HuH-7 (cell line): ENCODE data around the gene VPS29.
"Not testable (repeated sequence)": the region's sequence is repeated elsewhere in the genome, so short reads cannot be mapped to it uniquely, and the experiment has no call there.

Experiments
- DNase-seq: peaks from one replicate; pipeline ENCODE4 v3.0.0; 2011; ENCODE audit warnings: low spot score

The VPS29 gene

DNA sequence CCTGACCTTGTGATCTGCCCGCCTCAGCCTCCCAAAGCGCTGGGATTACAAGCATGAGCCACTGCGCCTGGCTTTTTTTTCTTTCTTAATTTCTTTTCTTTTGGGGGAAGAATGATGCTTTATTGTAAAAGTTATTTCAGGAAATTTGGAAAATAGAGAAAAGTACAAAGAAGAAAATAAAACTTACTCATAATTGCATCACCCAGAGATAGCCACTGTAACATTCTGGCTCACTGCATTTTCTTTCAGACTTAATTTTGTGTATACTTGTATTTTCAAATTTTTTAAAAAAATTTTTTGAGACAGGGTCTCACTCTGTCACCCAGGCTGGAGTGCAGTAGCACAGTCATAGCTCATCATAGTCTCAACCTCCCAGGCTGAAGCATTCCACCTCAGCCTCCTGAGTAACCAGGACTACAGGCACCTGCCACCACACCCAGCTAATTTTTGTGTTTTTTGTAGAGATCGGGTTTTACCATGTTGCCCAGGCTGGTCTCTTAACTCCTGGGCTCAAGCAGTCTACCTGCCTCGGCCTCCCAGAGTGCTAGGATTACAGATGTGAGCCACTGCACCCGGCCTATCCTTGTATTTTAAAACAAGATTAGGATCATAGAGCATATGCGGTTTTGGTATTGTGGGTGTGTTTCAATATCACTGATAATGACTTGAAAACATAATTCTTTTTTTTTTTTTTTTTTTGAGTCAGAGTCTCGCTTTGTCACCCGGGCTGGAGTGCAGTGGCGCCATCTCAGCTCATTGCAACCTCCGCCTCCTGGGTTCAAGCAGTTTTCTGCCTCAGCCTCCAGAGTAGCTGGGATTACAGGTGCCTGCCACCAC is 19.2 kb upstream of the VPS29 start:
- DNase-seq: not testable (repeated sequence)

DNA sequence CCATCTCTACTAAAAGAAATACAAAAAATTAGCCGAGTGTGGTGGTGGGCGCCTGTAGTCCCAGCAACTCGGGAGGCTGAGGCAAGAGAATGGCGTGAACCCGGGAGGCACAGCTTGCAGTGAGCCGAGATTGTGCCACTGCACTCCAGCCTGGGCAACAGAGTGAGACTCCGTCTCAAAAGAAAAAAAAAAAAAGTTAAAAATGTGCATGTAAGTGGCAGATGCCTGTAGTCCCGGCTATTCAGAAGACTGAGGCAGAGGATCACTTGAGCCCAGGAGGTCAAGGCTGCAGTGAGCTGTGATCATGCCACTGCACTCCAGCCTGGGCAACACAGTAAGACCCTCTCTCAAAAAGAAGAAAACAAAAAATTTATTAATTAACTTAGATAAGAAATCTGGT is 16.1 kb upstream of the VPS29 start:
- DNase-seq: not testable (repeated sequence)

DNA sequence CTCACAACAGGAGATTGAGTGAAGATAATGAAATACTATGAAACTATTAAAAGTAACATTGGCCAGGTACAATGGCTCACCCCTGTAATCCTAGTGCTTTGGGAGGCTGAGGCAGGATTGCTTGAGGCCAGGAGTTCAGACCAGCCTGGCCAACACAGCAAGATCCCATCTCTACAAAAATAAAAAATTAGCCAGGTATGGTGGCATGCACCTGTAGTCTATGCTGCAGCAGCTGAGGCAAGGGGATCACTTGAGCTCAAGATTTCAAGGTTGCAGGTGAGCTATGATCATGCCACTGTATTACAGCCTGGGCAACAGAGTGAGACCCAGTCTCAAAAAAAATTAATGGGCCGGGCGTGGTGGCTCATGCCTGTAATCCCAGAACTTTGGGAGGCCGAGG is 15.1 kb upstream of the VPS29 start:
- no peak for DNase-seq

DNA sequence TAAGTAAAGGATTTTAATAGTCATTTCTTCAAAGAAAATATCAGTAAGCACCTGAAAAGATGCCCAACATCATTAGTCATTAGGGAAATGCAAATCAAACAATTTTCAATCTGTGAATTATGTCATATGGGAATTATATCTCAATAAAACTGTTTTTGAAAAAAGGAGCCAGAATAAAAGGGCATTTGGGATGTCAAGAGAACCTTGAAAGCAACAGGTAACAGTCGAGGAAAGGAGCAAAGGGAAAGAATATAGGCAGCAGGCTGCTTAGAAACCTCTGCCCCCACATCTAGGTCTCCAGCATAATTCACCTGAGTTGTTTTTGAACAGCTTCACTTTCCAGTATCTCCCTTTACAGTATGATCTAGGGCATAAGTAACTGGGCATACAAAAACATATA is 12.5 kb upstream of the VPS29 start:
- no peak for DNase-seq

DNA sequence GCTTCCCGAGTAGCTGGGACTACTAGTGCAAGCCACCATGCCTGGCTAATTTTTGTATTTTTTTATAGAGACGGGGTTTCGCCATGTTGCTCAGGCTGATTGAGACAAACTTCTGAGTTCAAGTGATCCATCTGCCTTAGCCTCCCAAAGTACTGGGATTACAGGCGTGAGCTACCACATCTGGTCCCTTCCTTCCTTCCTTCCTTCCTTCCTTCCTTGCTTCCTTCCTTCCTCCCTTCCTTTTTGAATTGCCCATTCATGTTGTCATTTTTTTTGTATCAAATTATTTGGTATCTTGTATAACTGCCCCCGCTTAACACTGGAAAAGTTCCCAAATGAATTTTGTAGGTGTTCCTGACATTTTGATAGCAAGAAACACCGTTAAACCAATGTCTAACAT is 11.9 kb upstream of the VPS29 start:
- DNase-seq: no peak

DNA sequence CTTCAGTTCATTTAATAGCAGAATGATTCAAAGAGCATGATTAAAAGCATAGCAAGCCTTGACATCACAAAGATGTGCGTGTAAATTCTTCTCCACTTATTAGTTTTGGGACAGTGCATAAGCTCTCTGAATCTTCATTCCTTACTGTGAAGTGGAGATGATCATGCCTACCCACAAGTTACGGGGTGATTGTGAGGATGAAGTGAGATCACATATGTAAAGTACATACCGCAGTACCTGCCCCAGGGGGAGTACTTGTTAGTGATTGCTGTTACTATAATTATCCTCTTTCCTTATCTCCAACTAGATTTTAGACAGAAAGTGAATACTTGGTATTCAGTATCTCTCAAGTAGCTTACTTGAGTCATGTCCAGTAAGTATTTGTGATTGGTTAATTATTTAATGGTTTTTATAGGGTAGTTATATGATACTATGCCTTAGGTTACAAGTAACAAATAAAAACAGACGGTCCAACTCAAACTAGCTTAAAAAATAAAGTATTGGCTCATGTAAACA is 6.2 kb upstream of the VPS29 start:
- DNase-seq: no peak

DNA sequence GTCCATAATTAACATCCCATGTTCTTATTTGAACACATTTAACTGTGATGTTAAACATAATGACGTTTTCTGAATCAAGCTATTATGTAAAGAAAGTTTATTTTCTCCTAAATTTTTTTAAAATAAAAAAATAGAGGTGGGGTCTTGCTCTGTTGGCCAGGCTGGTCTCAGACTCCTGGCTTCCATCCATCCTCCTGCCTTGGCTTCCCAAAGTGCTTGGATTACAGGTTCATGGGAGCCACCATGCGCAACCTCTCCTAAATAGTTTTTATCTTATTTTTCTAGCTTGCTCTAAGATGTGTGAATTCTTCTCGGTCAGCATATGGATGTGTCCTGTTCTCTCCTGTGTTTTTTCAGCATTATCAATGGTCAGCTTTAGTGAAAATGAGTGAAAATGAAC is 3.4 kb upstream of the VPS29 start:
- no peak for DNase-seq

DNA sequence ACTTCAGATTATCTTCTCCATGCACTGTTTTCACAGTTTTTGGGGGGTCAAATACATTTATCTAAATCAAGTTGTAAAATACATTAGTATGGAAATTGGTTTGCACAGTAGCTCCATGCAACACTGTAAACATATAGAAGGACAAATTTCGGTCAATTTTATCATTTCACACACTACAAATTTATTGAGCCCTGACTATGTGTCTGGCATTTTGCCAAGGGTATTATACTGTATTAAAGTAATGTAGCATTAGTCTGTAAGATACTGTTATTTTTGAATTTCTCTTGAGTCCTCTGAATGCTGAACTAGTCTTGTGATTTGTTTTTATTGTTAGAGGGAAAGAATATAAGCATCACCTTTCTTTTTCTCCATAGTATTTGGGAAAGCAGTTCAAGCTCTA is 1.5 kb upstream of the VPS29 start:
- DNase-seq: no peak

DNA sequence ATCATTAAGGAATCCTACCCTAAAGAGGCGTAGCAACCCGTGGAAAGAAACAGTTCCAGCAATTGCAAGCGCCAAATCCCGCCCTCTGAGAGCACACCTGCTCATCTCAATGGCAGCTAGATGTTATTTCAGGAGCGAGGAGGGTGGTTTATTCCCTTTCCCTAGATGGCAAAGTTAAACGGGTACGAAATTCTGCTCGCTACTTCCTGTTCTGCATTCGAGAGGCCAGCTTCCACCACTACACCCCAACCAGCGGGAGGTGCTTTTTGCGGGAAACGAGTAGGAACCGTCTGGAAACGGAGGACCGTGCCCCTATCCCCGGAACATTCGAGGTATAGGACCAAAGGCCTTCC is 536 bp downstream of the VPS29 start:
- peak; percentile 41 for DNase-seq

DNA sequence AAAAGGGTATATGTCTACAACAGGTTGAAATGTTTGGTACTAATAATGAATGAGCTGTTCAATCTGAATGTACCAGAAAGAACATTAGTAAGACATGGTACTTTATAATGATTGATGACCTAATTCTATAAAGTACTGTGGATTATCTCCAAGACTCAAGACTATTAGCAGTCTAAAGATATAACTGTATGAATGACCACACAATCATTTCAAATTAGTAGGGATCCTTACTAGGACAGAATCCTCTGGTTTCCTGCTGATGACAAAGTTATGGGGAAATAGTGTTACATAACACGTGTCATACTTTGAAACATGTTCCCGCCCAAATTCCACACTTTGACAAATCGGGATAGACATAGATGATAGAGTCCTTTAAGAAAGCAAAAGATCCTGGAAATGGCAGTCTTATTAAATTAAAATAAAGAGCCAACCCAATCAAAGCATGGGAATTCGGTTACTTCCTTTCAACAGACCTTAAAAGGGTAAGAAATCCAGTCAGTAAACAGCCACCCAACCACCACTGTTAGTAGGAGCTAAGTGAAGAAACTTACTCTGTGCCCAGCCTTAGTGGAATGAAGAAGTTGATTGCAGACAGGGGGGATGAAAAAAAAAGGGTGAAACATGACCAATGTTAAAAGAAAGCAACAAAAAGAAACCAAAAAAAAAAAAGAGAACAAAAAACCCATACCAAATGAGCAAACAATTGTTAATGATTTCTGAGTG is 2.8 kb downstream of the VPS29 start:
- no peak for DNase-seq

DNA sequence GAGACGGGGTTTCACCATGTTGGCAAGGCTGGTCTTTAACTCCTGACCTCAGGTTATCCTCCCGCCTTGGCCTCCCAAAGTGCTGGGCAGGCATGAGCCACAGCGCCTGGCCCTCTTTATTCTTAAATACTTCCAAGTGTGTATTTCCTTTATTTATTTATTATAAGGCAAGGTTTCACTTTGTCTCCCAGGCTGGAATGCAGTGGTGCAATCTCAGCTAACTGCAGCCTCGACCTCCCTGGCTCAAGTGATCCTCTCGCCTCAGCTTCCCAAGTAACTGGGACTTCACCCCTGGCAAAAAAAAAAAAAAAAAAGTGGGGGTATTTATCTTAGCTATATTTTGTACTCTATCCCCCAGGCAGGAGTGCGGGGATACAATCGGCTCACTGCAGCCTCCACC is 26.5 kb downstream of the VPS29 start:
- no peak for DNase-seq

DNA sequence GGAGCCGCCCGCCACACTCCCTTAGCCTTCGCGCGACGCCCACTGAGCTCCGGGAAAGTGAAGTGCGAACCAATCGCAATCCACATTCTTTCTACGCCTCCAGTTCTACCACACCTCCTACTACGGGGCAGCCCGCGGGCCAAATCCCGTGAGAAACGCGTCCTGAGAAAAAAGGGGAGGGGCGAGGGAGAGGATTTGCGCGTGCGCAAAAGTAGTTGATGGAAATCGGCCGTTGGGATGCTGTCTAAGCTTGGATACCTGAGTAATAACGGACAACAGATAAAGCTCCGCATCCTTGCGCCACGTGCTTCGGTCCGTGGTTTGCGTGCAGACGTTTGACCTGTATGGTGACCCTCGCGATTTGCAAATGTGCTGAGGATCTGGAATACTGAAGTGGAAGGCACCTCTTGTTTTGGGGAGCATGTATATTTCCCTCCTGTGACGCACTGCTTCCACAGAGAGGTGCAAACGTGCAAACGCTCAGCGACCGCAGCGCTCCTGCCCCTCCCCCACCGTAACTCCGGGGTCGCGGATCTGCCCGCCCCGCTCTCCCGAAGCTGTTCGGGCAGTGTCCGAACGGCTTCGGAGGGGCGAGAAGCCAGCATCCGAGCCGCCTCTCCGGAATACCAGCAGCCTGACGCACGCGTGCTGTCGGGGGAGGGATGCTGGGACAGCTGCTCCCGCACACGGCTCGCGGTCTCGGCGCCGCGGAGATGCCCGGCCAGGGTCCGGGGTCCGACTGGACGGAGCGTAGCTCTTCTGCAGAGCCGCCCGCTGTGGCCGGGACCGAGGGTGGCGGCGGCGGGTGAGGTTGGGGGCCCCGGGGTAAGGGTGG is 33.5 kb downstream of the VPS29 start, which contains the start of the genes FAM216A and GPN3:
Gene FAM216A (plus strand): TSS at position 632 of the 835 bp plus-strand sequence. CDS start 31 bp downstream, at position 663.
Gene GPN3 (minus strand): TSS at position 44 of the 835 bp plus-strand sequence. CDS start 54 bp downstream, outside the sequence.
- DNase-seq: peak; percentile 95

DNA sequence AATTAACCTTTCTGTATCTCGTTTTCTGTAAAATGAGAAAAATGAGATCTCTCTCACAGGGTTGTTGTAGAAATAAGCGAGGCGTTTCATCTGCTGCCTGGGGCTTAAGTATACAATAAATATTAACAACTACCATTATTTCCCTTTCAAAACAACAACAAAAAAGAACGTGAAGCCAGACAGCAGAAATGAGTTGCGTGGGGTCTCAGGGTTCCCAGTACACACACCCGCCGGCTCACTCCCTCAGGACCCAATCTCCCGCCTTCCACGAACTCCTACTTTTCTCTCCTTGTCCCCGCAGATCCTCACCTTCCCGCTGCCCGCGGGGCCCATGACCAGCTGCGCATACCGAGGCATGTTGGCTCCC is 34.1 kb downstream of the VPS29 start:
- no peak for DNase-seq

DNA sequence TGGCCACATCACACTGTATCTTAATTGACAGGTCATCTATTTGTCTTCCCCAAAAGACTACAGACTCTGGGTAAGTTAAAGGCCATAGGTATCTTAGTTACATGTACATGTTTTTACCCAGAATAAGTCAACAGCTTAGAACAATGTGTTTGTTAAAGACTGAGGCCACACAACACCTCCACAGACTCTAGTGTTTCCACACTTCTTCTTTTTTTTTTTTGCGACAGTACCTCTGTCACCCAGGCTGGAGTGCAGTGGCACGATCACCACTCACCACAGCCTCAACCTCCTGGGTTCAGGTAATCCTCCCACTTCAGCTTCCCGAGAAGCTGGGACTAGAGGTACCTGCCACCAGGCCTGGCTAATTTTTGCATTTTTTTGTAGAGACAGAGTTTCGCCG is 35.1 kb downstream of the VPS29 start:
- no peak for DNase-seq

DNA sequence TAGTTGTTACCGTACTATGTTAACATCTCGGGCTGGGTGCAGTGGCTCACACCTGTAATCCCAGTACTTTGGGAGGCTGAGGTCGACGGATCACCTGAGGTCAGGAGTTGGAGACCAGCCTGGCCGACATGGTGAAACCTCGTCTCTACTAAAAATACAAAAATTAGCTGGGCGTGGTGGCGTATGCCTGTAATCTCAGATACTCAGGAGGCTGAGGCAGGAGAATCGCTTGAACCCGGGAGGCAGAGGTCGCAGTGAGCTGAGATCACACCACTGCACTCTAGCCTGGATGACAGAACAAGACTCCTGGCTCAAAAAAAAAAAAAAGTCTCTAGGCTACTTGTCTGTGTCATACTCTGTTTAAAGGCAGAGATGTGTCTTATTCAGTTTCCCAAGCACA is 36.1 kb downstream of the VPS29 start:
- not testable (repeated sequence) for DNase-seq

DNA sequence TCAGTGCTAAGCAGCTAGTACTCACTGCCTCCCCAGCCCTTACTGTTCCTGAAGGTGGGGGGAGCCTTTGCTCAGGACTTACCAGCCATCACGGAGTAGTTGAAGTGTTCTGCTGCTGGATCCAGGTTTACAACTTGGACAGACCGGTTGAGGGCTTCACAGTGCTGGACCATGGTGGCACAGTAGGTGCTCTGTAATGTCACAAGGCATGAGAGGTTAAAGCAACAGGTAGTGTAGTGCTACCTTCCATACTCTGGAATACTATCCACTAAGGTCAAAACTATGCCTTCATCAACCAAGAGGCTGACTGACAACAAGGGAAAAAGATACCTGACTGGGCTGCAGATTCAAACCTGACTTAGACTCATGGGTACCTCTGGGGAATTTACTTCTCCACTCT is 36.9 kb downstream of the VPS29 start:
- no peak for DNase-seq

DNA sequence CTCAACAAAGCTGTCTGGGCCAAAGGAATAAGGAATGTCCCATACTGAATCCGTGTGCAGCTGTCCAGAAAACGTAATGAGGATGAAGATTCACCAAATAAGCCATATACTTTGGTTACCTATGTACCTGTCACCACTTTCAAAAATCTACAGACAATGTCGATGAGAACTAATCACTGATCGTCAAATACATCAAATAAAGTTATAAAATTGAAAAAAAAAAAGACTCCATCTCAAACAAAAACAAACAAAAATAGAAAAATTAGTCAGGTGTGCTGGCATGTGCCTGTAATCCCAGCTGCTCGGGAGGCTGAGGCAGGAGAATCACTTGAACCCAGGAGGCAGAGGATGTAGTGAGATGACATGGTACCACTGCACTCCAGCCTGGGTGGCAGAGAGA is 40.7 kb downstream of the VPS29 start:
- not testable (repeated sequence) for DNase-seq

DNA sequence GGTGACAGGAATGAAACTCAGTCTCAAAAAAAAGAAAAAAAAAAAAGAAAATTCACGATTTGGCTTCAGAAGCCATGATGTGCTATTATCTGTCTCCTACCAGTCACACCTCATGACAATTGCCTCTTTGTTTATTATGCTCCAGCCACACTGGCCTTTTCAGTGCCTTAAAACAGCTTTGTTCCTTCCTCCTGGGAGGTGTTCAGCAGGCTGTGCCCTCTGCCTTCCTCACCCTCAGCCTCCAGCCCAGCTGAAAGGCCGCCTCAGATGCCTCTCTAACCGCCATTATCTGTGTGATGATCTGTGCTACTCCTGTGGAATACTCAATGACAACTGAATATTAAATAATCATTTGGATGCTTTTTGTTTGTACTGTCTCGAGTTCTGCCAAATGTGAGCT is 43.2 kb downstream of the VPS29 start:
- DNase-seq: no peak

DNA sequence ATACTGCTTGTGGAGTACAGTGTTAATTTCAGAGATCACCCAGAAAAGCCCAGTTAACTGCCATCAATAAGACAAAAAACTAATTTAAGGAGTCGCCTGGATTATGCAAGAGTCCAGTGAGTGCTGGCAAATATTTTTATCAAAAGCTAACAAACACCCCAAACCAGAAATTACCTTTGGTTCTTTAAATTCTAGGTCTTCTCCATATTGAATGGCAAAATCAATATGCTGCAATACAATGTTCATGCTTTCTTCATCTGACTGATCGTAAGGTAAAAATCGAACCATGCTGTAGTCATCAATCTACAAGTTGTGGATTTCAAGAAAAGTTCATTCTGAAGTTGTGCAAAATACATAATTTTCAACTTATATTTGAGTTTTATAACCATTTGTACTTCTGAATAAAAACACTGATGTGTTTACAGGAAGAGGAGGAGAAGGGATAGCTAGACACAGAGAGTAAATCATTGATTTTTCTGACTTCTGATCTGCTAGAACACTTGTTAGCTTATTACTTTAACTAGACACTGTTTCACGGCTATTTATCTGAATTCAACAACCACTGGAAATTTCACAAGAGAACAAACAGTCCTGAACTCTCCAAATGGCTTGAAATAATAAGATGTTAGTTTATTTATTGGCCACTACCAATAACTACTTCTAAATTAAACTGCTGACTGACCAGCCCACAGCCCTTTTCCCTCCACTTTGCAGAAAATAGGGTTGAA is 48.2 kb downstream of the VPS29 start:
- no peak for DNase-seq

DNA sequence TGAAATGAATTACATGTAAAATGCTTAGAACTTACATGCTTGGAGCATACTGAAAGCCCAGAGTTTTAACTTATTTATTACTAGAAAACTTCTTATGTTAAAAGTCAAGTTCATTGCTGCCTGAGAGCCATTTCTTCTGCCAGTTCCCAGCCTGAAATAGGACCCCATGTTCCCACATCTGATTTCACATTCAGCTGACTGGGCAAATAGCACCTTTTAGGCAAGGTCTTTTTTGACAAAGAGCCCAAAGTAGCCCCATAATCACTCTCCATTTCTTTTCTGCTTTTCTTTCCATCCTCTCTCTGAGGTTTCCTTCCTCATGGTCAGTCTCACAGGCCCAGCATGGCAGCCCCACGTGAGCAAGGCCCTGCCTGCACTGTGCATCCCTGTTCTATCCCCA is 50.6 kb downstream of the VPS29 start:
- no peak for DNase-seq

DNA sequence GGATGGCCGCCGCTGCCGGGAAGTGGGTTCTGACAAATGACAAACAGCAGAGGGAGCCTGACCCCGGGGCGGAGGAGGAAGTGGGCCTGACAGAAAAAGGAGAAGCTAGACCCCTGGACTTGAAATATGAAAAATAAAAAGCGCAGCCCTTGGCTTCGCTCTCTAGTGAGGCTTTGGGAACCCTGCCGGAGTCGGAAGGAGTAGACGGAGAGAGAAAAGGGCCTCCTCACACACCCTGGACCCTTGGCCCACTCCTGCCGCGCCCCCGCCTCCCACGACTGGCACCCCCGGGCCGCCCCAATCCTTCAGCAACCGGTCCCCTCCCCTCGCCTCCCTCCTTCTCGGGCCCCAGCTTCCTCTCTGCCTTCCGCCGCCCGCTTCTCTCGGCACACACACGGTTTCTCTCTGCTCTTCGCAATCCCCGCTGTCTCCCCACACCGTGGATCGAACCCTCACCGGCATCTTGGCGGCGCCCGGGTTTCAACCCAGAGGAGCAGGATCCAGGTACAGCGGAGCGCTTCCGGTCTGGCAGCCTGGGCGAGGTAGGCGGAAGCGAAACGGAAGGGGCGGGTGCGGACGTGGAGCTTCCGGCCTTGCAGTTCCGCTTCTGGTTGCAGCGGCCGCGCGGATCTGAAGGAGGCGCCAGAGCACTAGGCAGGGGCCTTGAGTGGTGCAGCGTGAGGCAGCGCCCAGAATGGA is 52.0 kb downstream of the VPS29 start, which contains the start of gene ARPC3:
Gene ARPC3 (minus strand): TSS at position 539 of the 699 bp plus-strand sequence. CDS start 77 bp downstream, at position 462.
- peak; percentile 85 for DNase-seq
